Neuronal stem cell (in vitro differentiated cells): ENCODE data around the gene PTPRG.

Experiments used
- DNase-seq: peaks from one replicate; pipeline ENCODE4 v3.0.0-alpha.2; 2013; ENCODE audit warnings: low spot score
- H2AFZ ChIP-seq: one replicate; pipeline ENCODE4 v1.6.1; 2013; ENCODE audit warnings: mild to moderate bottlenecking, low read length, inconsistent platforms
- H2AK5ac ChIP-seq: 2 replicates; pipeline ENCODE4 v1.6.1; 2013; ENCODE audit warnings: low read depth, mild to moderate bottlenecking, inconsistent platforms, low read length, moderate library complexity, mixed read lengths
- H2BK120ac ChIP-seq: 2 replicates; pipeline ENCODE4 v1.6.1; 2013; ENCODE audit warnings: low read depth, mild to moderate bottlenecking, inconsistent platforms, low read length, moderate library complexity, mixed read lengths
- H2BK12ac ChIP-seq: one replicate; pipeline ENCODE4 v1.6.1; 2013; ENCODE audit warnings: low read length, inconsistent platforms
- H2BK15ac ChIP-seq: 2 replicates; pipeline ENCODE4 v1.6.1; 2013; ENCODE audit warnings: mild to moderate bottlenecking, low read length, inconsistent platforms, mixed read lengths
- H2BK5ac ChIP-seq: one replicate; pipeline ENCODE4 v1.6.1; 2013; ENCODE audit warnings: inconsistent platforms, mild to moderate bottlenecking, low read length, moderate library complexity
- H3K14ac ChIP-seq: one replicate; pipeline ENCODE4 v1.6.1; 2013; ENCODE audit warnings: low read length, inconsistent platforms
- H3K18ac ChIP-seq: 2 replicates; pipeline ENCODE4 v1.6.1; 2013; ENCODE audit warnings: low read length, inconsistent platforms
- H3K23ac ChIP-seq: 2 replicates; pipeline ENCODE4 v1.6.1; 2013; ENCODE audit warnings: low read depth, mild to moderate bottlenecking, mixed read lengths, low read length, inconsistent platforms; ENCODE audit not compliant: poor library complexity
- H3K27ac ChIP-seq: replicated peaks from 3 replicates; pipeline ENCODE4 v1.5.1; 2013; ENCODE audit warnings: low read length, inconsistent platforms
- H3K27me3 ChIP-seq, 3 experiments: 2 replicates each; pipeline ENCODE4 v1.6.1; 2013; ENCODE audit warnings: low read length in 3 of 3, mild to moderate bottlenecking in 2 of 3, inconsistent platforms in 1 of 3, low read depth in 1 of 3, mixed read lengths in 1 of 3, moderate library complexity in 1 of 3; ENCODE audit not compliant: control insufficient read depth in 3 of 3, insufficient read depth in 3 of 3
- H3K36me3 ChIP-seq, 2 donors: replicated peaks in 1 of 2; 2 replicates each; pipeline ENCODE4 v1.6.1; 2013; ENCODE audit warnings: low read length in 2 of 2; ENCODE audit not compliant: control insufficient read depth in 2 of 2, insufficient read depth in 2 of 2
- H3K4ac ChIP-seq: 2 replicates; pipeline ENCODE4 v1.6.1; 2013; ENCODE audit warnings: inconsistent platforms, mild to moderate bottlenecking, low read length, moderate library complexity
- H3K4me1 ChIP-seq, 2 donors: 1 replicate in 1 of 2; 2 replicates in 1 of 2; pipeline ENCODE4 v1.6.1; 2013; ENCODE audit warnings: low read length in 2 of 2, low read depth in 1 of 2; ENCODE audit not compliant: control insufficient read depth in 2 of 2, insufficient read depth in 1 of 2
- H3K4me2 ChIP-seq: one replicate; pipeline ENCODE4 v1.6.1; 2013; ENCODE audit warnings: mild to moderate bottlenecking, low read length, inconsistent platforms; ENCODE audit not compliant: insufficient read depth, poor library complexity, severe bottlenecking
- H3K4me3 ChIP-seq, 2 donors: 2 replicates each; pipeline ENCODE4 v1.5.1; 2013; ENCODE audit warnings: low read length in 2 of 2, mild to moderate bottlenecking in 2 of 2, inconsistent platforms in 1 of 2, moderate library complexity in 1 of 2
- H3K79me1 ChIP-seq: one replicate; pipeline ENCODE4 v1.6.1; 2013; ENCODE audit warnings: low read depth, mild to moderate bottlenecking, inconsistent platforms, low read length, moderate library complexity
- H3K9ac ChIP-seq: one replicate; pipeline ENCODE4 v1.6.1; 2013; ENCODE audit warnings: mild to moderate bottlenecking, low read depth, low read length, inconsistent platforms; ENCODE audit not compliant: poor library complexity
- H3K9me3 ChIP-seq, 2 donors: replicated peaks in 1 of 2; 2 replicates each; pipeline versions ENCODE3 to v1.6.1; 2013; ENCODE audit warnings: low read length in 2 of 2, mild to moderate bottlenecking in 2 of 2, inconsistent platforms in 1 of 2, low read depth in 1 of 2, mixed read lengths in 1 of 2, moderate library complexity in 1 of 2; ENCODE audit not compliant: control insufficient read depth in 2 of 2, insufficient read depth in 1 of 2
- H4K8ac ChIP-seq: one replicate; pipeline ENCODE4 v1.6.1; 2013; ENCODE audit warnings: low read depth, mild to moderate bottlenecking, inconsistent platforms, low read length, moderate library complexity
- H4K91ac ChIP-seq: one replicate; pipeline ENCODE4 v1.6.1; 2013; ENCODE audit warnings: low read length, low read depth, mild to moderate bottlenecking, inconsistent platforms; ENCODE audit not compliant: poor library complexity
- WGBS, 2 donors: extraction: QIAGEN DNeasy Blood & Tissue Kit; methylation state at CpG; one replicate each; pipeline ENCODE4 v1.1.7; 2013; ENCODE audit warnings: missing lambda C conversion rate in 2 of 2, mixed read lengths in 1 of 2; ENCODE audit not compliant: insufficient read length in 2 of 2, insufficient replicate concordance in 1 of 2; ENCODE audit errors: extremely low coverage in 2 of 2; 5-methylcytosine and 5-hydroxymethylcytosine counted together

PTPRG gene

GRCh38 chr3:61638741-61639140 lies 77.4 kb downstream of the PTPRG start:
- Histone ChIP-seq H2BK120ac (no peak overlapping the region), H3K18ac (no peak overlapping the region), H3K9me3 (peaks cover 0 to 5% of the 10 kb centered on the region in 2 donors), H3K9ac (no peak overlapping the region), H3K27me3 (no peaks in the 10 kb centered on the region), H2AFZ (no peak overlapping the region), H2BK12ac (no peak overlapping the region), H3K14ac (no peak overlapping the region), H3K36me3 (no peaks in the 10 kb centered on the region), H3K4me3 (no peak overlapping the region), H3K4me1 (peaks cover 0 to 3% of the 10 kb centered on the region in 2 donors), H2BK5ac (no peak overlapping the region), H3K4ac (no peak overlapping the region), H3K23ac (no peak overlapping the region), H4K91ac (no peak overlapping the region), H2AK5ac (no peak overlapping the region), H3K27ac (no peak overlapping the region), H3K79me1 (no peaks in the 10 kb centered on the region), H2BK15ac (no peak overlapping the region), H4K8ac (no peak overlapping the region), H3K4me2 (no peak overlapping the region)
- DNase-seq = no peak
- WGBS, 2 donors = no CpG with 5 or more reads among the region's 1 CpG

- H2BK120ac ChIP-seq = no peak overlapping the region
- H3K27ac ChIP-seq = no peak overlapping the region
- no CpG with 5 or more reads among the region's 2 CpGs for WGBS, 2 donors
- no peak overlapping the region for H2BK15ac ChIP-seq
- no peak overlapping the region for H3K14ac ChIP-seq
- no peak overlapping the region for H3K9ac ChIP-seq
- no peaks in the 10 kb centered on the region for H3K36me3 ChIP-seq
- H3K4me2 ChIP-seq = no peak overlapping the region
- no peak overlapping the region for H2BK12ac ChIP-seq
- H3K18ac ChIP-seq = no peak overlapping the region
- DNase-seq = no peak
- H3K79me1 ChIP-seq = no peaks in the 10 kb centered on the region
- no peak overlapping the region for H4K91ac ChIP-seq
- H2AK5ac ChIP-seq = no peak overlapping the region
- H4K8ac ChIP-seq = no peak overlapping the region
- H3K27me3 ChIP-seq = no peaks in the 10 kb centered on the region
- H3K4me3 ChIP-seq = no peak overlapping the region
- H3K23ac ChIP-seq = no peak overlapping the region
- H3K4me1 ChIP-seq = peaks cover 0 to 3% of the 10 kb centered on the region in 2 donors
- no peak overlapping the region for H3K4ac ChIP-seq
- H2BK5ac ChIP-seq = no peak overlapping the region
- peaks cover 0 to 5% of the 10 kb centered on the region in 2 donors for H3K9me3 ChIP-seq
- H2AFZ ChIP-seq = no peak overlapping the region
These were observed 78.6 kb downstream of the PTPRG start for GRCh38 chr3:61639991-61640390.

- H2AK5ac ChIP-seq = no peak overlapping the region
- no peaks in the 10 kb centered on the region for H3K27me3 ChIP-seq
- H3K9me3 ChIP-seq = peaks cover 6 to 7% of the 10 kb centered on the region in 2 donors
- H3K4ac ChIP-seq = no peak overlapping the region
- no peak overlapping the region for H2BK120ac ChIP-seq
- H3K79me1 ChIP-seq = peaks cover 9% of the 10 kb centered on the region
- H2BK15ac ChIP-seq = no peak overlapping the region
- no peak overlapping the region for H3K18ac ChIP-seq
- H3K27ac ChIP-seq = no peak overlapping the region
- no peak for DNase-seq
- H3K23ac ChIP-seq = no peak overlapping the region
- no peaks in the 10 kb centered on the region for H3K36me3 ChIP-seq
- WGBS, 2 donors = no CpG with 5 or more reads among the region's 2 CpGs
- H2BK5ac ChIP-seq = no peak overlapping the region
- H3K4me2 ChIP-seq = no peak overlapping the region
- no peak overlapping the region for H3K4me3 ChIP-seq
- H3K4me1 ChIP-seq = peaks cover 0 to 6% of the 10 kb centered on the region in 2 donors
- no peak overlapping the region for H4K8ac ChIP-seq
- H2BK12ac ChIP-seq = no peak overlapping the region
- H4K91ac ChIP-seq = no peak overlapping the region
- H3K9ac ChIP-seq = no peak overlapping the region
- no peak overlapping the region for H2AFZ ChIP-seq
- no peak overlapping the region for H3K14ac ChIP-seq
These were observed 83.8 kb downstream of the PTPRG start for GRCh38 chr3:61645148-61645547.

- Histone ChIP-seq H3K27me3 (no peaks in the 10 kb centered on the region), H2AFZ (no peak overlapping the region), H3K4ac (no peak overlapping the region), H3K18ac (no peak overlapping the region), H3K27ac (no peak overlapping the region), H3K9ac (no peak overlapping the region), H3K36me3 (no peaks in the 10 kb centered on the region), H3K79me1 (peaks cover 9% of the 10 kb centered on the region), H3K9me3 (peaks cover 6 to 7% of the 10 kb centered on the region in 2 donors), H2BK15ac (no peak overlapping the region), H2AK5ac (no peak overlapping the region), H2BK12ac (no peak overlapping the region), H3K14ac (no peak overlapping the region), H4K91ac (no peak overlapping the region), H2BK120ac (no peak overlapping the region), H3K23ac (no peak overlapping the region), H4K8ac (no peak overlapping the region), H3K4me1 (peaks cover 0 to 4% of the 10 kb centered on the region in 2 donors), H3K4me2 (no peak overlapping the region), H3K4me3 (no peak overlapping the region), H2BK5ac (no peak overlapping the region)
- no peak for DNase-seq
- WGBS, 2 donors = no CpG with 5 or more reads among the region's 1 CpG
These were observed 85.0 kb downstream of the PTPRG start for GRCh38 chr3:61646360-61646759.
